Chondrocyte (in vitro differentiated cells): ENCODE results near the gene MYO10. TPM values are rescaled to one million over a fixed set of nuclear protein-coding genes. Genes with fewer than 3 reads are reported as not detected.
A peak's percentile ranks its signal among the peaks of the same experiment; 100 is the strongest.

Experiments
- DNase-seq: peaks from one replicate; pipeline ENCODE4 v3.0.0; 2021; ENCODE audit warnings: mixed read lengths, low spot score
- H3K27ac Mint-ChIP-seq: one replicate; pipeline ENCODE4 v1.8.0; 2021; ENCODE audit warnings: mild to moderate bottlenecking, moderate library complexity, mixed read lengths; ENCODE audit not compliant: unreplicated experiment
- H3K27me3 Mint-ChIP-seq: 2 replicates; pipeline ENCODE4 v1.8.0; 2021; ENCODE audit warnings: low read depth, mixed read lengths
- H3K36me3 Mint-ChIP-seq: 2 replicates; pipeline ENCODE4 v1.8.0; 2021; ENCODE audit warnings: low read depth, mixed read lengths
- H3K4me1 Mint-ChIP-seq: 2 replicates; pipeline ENCODE4 v1.8.0; 2021; ENCODE audit warnings: low read depth, mild to moderate bottlenecking, mixed read lengths
- H3K4me3 Mint-ChIP-seq: one replicate; pipeline ENCODE4 v1.8.0; 2021; ENCODE audit warnings: mild to moderate bottlenecking, moderate library complexity, mixed read lengths; ENCODE audit not compliant: unreplicated experiment
- H3K9me3 Mint-ChIP-seq: 2 replicates; pipeline ENCODE4 v1.8.0; 2021; ENCODE audit warnings: low read depth, mixed read lengths
- CTCF ChIP-seq: fragments of 200-600 bp; sonication (generic); IDR thresholded peaks from 2 replicates; pipeline ENCODE4 v1.5.0; 2021; ENCODE audit warnings: antibody characterized with exemption, mild to moderate bottlenecking, moderate library complexity
- total RNA-seq: library from RNA; stranded (reverse); gene quantifications from 3 replicates; pipeline ENCODE4 v1.2.1, GENCODE V29; 2021

MYO10 gene
- total RNA-seq, 1 donor from 2014 or later: 51.9 TPM

GRCh38 chr5:16929831-16930230 is 6.3 kb downstream of the MYO10 start:
- H3K4me1 Mint-ChIP-seq: peaks cover 56% of the 10 kb centered on the region
- H3K27me3 Mint-ChIP-seq: no peaks in the 10 kb centered on the region
- no peaks in the 10 kb centered on the region for H3K36me3 Mint-ChIP-seq
- DNase-seq: no peak
- H3K27ac Mint-ChIP-seq: peak overlapping the region; percentile 78
- TF ChIP-seq CTCF: no peak
- no peaks in the 10 kb centered on the region for H3K9me3 Mint-ChIP-seq
- H3K4me3 Mint-ChIP-seq: no peak overlapping the region

- H3K4me3 Mint-ChIP-seq: no peak overlapping the region
- H3K27ac Mint-ChIP-seq: no peak overlapping the region
- no peak for TF ChIP-seq CTCF
- no peaks in the 10 kb centered on the region for H3K9me3 Mint-ChIP-seq
- no peaks in the 10 kb centered on the region for H3K36me3 Mint-ChIP-seq
- H3K27me3 Mint-ChIP-seq: no peaks in the 10 kb centered on the region
- no peak for DNase-seq
- peaks cover 52% of the 10 kb centered on the region for H3K4me1 Mint-ChIP-seq
Observed at GRCh38 chr5:16929347-16929746, 6.7 kb downstream of the MYO10 start.

- H3K4me1 Mint-ChIP-seq: peaks cover 36% of the 10 kb centered on the region
- TF ChIP-seq CTCF: no peak
- no peaks in the 10 kb centered on the region for H3K36me3 Mint-ChIP-seq
Observed at GRCh38 chr5:16927613-16928012, 8.5 kb downstream of the MYO10 start.

GRCh38 chr5:16926417-16926816 is 9.7 kb downstream of the MYO10 start:
- H3K27ac Mint-ChIP-seq: no peak overlapping the region
- H3K9me3 Mint-ChIP-seq: no peaks in the 10 kb centered on the region
- DNase-seq: no peak
- no peak overlapping the region for H3K4me3 Mint-ChIP-seq
- no peaks in the 10 kb centered on the region for H3K27me3 Mint-ChIP-seq
- peaks cover under 1% of the 10 kb centered on the region for H3K36me3 Mint-ChIP-seq
- H3K4me1 Mint-ChIP-seq: peaks cover 27% of the 10 kb centered on the region
- TF ChIP-seq CTCF: no peak

More at GRCh38 chr5:16927613-16928012, 8.5 kb downstream of the MYO10 start:
- Mint-ChIP-seq H3K4me3 (no peak overlapping the region), H3K27me3 (no peaks in the 10 kb centered on the region), H3K9me3 (no peaks in the 10 kb centered on the region), H3K27ac (no peak overlapping the region)
- DNase-seq: no peak

GRCh38 chr5:16924206-16924605 is 11.9 kb downstream of the MYO10 start:
- H3K4me3 Mint-ChIP-seq: no peak overlapping the region
- no peak for TF ChIP-seq CTCF

More at GRCh38 chr5:16924206-16924605, 11.9 kb downstream of the MYO10 start:
- Mint-ChIP-seq H3K27me3 (no peaks in the 10 kb centered on the region), H3K36me3 (peaks cover 1% of the 10 kb centered on the region), H3K4me1 (peaks cover 16% of the 10 kb centered on the region), H3K9me3 (no peaks in the 10 kb centered on the region), H3K27ac (no peak overlapping the region)
- no peak for DNase-seq
